Measurements from ENCODE around the gene PLCB1.
"Not testable (repeated sequence)": the region's sequence is repeated elsewhere in the genome, so short reads cannot be mapped to it uniquely, and the experiment has no call there.

Gene PLCB1

GRCh38 chr20:8362457-8362856 is 230.4 kb downstream of the PLCB1 start:
- in situ Hi-C loops (cut with MboI; ENCODE audit: low sequenced_read_pairs): no loop called here

GRCh38 chr20:8363970-8364733 is 232.1 kb downstream of the PLCB1 start:
- in situ Hi-C loops (cut with MboI; ENCODE audit: low sequenced_read_pairs): no loop called here

DNA sequence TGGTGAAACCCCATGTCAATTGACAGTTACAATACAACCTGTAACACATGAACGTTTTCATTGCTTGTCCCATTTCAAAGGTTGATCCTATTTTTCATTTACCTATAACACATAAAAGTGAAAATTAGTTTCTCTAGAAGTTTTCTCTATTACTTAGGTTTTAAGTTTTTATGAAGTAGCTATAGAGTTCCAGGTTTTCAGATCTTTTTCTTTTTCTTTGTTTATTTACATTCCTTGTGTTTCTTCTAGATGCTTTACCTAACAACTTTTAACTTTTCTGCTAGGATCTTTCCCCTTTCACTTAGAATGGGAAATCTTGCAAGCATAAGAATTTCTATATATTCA is 232.6 kb downstream of the PLCB1 start:
- in situ Hi-C loops (cut with MboI; ENCODE audit: low sequenced_read_pairs): no loop called here

GRCh38 chr20:8365634-8366033 is 233.6 kb downstream of the PLCB1 start:
- in situ Hi-C loops (cut with MboI; ENCODE audit: low sequenced_read_pairs): no loop called here

DNA sequence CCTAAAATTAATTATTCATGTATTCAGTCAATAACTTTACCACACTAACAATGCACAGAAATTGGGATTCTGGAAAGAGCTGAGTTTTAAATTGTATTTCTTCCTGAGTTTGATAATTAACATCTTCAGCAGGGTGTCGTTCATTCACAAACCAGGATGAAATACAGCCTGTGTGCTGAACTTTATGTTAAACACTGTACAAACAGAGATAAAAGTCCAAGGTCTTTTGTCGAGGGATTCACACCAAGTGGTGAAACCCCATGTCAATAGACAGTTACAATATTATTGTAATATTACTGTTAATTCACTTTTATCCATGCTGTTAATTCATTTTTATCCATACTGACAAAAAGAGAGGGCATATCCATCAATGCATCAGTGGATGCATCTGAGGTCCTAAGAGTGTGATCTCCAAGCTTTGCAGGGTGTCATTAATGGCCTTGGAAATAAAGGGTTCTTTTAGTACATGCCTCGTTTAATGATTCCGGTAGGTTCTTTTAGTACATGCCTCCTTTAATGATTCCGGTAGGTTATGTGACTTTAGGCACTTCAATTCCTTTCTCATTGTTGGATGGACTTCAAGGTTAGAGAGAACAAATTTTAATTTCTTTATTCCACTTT is 234.3 kb downstream of the PLCB1 start:
- in situ Hi-C loops (cut with MboI; ENCODE audit: low sequenced_read_pairs): no loop called here

DNA sequence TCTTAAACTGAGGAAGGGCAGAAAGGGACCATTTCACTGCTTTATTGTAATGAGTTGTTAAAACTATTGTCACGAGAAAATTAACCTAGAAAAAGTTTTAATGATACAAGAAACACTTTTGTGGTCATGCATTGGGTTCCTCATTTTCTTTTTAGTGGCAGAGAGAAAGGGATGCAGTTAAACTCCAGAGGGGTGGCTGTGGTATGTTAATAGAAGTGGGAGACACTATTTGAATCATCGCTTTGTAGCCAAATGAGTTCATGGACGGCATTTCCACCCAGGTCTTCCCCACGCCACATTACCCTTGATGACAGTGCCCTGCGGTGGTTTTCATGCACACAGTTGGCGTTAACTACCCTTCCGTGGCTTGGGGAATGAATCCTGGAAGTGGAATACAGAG is 235.6 kb downstream of the PLCB1 start:
- in situ Hi-C loops (cut with MboI; ENCODE audit: low sequenced_read_pairs): no loop called here

DNA sequence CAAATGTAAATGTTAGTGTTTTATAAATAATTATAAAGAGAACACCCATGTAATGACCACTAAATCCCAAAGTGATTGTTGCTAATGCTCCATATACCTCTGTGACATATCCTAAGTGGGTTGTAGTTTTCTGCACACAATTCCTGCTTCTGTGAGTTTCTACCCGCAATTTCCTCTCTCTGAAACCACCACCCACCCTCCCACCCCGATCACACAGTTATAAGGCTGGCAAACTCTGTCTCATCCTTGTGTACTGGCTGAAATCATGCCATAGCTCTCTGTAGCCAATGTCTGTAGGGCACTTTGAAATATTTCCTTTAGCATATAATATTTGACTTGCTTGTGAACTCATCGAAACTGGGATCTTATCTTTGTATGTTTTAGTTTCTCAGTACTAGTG is 236.6 kb downstream of the PLCB1 start:
- in situ Hi-C loops (cut with MboI; ENCODE audit: low sequenced_read_pairs): no loop called here

DNA sequence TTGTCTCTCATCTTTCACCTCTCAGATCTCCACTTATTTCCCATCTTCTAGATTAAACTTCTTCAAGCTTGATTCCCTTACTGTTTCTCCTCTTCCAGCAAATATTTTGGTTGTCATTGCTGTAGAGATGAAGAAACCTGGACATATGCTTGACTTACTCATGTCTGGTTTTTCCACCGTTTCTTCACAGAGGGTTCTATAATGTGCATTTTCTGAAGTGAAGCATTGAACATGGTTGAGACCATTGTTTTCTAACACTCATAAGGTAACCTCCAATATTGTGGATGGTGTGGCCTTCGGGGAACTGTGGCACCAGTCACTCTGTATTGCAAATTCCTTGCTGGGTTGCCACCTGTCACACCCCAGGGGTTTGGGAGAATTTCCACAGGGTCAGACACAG is 237.2 kb downstream of the PLCB1 start:
- in situ Hi-C loops (cut with MboI; ENCODE audit: low sequenced_read_pairs): no loop called here

GRCh38 chr20:8370774-8371173 is 238.7 kb downstream of the PLCB1 start:
- in situ Hi-C loops (cut with MboI; ENCODE audit: low sequenced_read_pairs): no loop called here

- in situ Hi-C loops (cut with MboI; ENCODE audit: low sequenced_read_pairs): no loop called here
These were observed 240.8 kb downstream of the PLCB1 start for GRCh38 chr20:8372824-8373380.

DNA sequence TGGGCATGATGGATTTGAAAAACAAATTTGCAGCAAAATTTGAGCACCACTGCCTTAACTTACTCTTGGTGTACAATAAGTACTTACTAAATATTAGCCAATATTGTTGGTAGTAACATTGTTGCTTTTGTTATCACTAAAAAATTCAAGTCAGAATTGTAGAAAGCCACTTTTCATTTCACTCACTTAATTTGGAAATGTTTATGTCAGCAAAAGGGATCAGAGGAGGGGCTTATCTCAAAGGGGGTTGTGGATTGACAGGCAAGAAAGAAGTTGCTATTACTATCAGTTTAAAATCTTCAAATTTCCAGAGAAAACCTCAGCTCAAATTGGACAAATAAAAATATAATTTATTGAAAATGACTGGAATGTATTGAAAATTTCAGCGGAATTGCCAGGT is 241.5 kb downstream of the PLCB1 start:
- in situ Hi-C loops (cut with MboI; ENCODE audit: low sequenced_read_pairs): no loop called here

- in situ Hi-C loops (cut with MboI; ENCODE audit: low sequenced_read_pairs): no loop called here
These were observed 243.8 kb downstream of the PLCB1 start for GRCh38 chr20:8375898-8376297.

DNA sequence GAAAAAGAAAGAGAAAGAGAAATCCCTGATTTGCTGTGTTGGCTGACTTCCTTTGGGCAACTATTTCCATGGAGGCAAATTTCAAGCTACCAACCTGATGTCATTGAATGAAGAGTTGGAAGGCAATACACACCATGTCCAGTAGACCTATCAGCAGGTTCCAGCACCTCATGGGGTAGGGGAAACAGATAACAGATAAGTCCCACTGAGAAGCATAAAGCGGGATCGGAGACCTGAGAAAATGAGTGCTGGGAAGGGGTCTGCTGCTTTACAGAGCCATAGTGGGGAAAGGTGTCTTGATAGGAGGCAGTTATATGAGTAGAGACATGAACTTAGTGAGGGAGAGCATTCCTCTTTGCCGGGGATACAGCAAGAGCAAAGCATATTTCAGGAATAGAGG is 244.9 kb downstream of the PLCB1 start:
- in situ Hi-C loops (cut with MboI; ENCODE audit: low sequenced_read_pairs): no loop called here

DNA sequence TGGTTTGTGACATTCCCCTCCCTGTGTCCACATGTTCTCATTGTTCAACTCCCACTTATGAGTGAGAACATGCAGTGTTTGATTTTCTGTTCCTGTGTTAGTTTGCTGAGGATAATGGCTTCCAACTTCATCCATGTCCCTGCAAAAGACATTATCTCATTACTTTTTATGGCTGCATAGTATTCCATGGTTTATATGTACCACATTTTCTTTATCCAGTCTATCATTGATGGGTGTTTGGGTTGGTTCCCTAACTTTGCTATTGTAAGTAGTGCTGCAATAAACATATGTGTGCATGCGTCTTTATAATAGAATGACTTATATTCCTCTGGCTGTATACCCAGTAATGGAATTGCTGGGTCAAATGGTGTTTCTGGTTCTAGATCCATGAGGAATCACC is 247.1 kb downstream of the PLCB1 start:
- in situ Hi-C loops (cut with MboI; ENCODE audit: low sequenced_read_pairs): not testable (repeated sequence)

GRCh38 chr20:8385247-8385646 is 253.2 kb downstream of the PLCB1 start:
- in situ Hi-C loops (cut with MboI; ENCODE audit: low sequenced_read_pairs): no loop called here

GRCh38 chr20:8386991-8387390 is 254.9 kb downstream of the PLCB1 start:
- in situ Hi-C loops (cut with MboI; ENCODE audit: low sequenced_read_pairs): no loop called here

GRCh38 chr20:8388141-8388540 is 256.1 kb downstream of the PLCB1 start:
- in situ Hi-C loops (cut with MboI; ENCODE audit: low sequenced_read_pairs): no loop called here

DNA sequence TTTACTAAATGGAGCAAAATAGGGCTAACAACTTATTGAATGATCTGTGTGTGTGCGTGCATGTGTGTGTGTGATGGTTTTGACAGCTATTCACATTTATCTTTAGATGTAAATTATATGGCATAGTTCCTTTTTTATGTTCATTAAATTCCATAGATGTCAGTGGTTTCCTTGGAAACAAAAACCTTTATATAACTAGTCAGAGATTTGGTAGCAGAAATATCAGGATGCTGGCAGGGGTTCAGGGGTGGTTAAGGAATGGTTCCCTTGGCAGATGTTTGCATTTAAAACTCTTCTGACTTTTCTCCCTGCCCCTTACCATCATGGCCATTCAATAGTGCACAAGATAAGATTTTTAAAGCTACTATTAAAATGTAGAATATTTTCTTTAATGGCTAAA is 256.6 kb downstream of the PLCB1 start:
- in situ Hi-C loops (cut with MboI; ENCODE audit: low sequenced_read_pairs): no loop called here

GRCh38 chr20:8389381-8390036 is 257.4 kb downstream of the PLCB1 start:
- in situ Hi-C loops (cut with MboI; ENCODE audit: low sequenced_read_pairs): no loop called here

DNA sequence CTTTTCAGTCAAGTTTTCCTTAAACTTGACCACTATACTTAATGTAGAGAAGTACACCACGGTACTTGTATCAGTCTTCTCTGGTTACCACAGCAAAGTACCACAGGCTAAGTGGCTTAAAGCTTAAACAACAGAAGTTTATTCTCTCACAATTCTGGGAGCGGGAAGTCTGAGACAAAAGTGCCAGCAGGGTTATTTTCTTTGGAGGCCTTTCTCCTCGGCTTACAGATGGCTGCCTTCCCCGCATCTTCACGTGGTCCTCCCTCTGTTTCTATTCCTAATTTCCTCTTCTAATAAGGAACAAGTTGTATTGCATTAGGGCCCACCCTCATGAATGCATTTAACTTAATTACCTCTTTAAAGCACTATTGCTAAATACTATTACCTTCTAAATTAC is 258.0 kb downstream of the PLCB1 start:
- in situ Hi-C loops (cut with MboI; ENCODE audit: low sequenced_read_pairs): no loop called here

DNA sequence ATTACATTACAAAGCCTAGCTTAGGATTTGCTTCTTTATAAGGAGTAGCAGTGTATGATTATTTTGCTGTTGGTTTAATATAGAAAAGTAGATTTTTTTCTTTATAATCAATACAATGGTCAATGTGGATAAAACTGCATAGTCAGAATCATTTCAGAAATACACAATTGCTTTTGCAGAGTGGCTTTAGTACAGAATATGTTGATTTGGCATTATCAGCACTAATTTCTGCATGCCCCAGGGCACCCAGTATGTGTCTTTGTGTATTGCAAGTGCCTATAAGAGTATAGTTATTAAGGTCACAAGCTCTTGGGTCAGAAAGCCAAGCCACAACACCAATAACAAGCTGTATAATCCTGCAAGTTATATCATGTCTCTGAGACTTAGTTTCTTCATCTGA is 258.4 kb downstream of the PLCB1 start:
- in situ Hi-C loops (cut with MboI; ENCODE audit: low sequenced_read_pairs): no loop called here

- in situ Hi-C loops (cut with MboI; ENCODE audit: low sequenced_read_pairs): no loop called here
These were observed 261.3 kb downstream of the PLCB1 start for GRCh38 chr20:8393381-8393780.
